ENCODE measurements around the gene SMYD3.
"Not testable (repeated sequence)": the region's sequence is repeated elsewhere in the genome, so short reads cannot be mapped to it uniquely, and the experiment has no call there.

SMYD3 gene

DNA sequence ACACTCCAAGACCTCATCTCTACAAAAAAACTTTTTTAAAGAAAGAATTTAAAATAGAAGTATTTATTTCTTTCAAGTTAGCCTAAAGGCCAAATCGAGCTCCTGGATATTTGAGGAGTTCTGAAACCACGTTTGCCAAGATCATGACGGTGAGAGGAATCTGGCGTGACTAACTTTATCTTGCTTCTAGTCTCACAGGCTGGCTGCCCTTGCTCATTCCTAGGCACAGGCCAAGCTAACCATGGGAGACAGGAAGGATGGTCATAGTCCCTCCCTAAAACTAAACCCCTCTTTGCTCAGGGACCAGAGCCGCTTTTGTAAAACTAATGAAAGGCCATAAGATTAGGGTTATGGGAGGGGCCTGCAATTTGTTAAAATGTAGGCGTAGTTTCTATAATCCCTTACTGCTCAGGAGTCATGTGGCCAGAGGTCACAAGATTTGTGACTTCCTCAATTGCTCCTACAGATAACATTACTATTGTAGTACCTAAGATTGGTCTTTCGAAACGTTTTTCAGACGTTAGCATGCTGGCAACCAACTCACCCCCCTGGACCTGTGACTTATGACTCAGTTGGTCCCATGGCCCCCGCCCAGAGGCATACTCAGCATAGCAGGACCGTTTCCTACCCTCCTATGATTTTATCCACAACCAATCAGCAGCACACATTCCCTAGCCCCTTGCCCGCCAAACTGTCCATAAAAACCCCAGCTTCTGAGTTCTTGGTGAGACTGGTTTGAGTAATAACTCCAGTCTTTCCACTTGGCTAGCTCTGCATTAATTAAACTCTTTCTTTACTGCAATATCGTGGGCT, 425.0 kb downstream of the SMYD3 start:
- DNase-seq, result no peak

DNA sequence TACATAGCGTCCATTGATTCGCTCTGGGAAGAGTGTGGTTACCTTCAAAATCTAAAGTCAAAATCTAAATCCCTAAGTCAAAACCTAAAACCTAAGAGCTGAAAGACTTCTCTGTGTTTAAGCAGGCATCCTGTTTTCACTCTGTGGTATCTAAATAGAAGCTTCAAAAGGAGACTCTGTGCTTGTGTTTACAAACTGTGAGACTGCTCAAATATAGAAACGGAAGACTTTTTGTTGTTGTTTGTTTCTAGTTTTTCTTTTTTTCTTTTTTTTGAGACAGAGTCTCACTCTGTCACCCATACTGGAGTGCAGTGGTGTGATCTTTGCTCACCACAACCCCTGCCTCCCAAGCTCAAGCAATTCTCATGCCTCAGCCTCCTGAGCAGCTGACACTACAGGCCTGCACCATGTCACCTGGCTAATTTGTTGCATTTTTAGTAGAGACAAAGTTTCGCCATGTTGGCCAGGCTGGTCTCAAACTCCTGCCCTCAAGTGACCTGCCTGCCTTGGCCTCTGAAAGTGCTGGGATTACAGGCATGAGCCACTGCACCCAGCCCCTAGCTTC, 425.9 kb downstream of the SMYD3 start:
- no peak for DNase-seq

DNA sequence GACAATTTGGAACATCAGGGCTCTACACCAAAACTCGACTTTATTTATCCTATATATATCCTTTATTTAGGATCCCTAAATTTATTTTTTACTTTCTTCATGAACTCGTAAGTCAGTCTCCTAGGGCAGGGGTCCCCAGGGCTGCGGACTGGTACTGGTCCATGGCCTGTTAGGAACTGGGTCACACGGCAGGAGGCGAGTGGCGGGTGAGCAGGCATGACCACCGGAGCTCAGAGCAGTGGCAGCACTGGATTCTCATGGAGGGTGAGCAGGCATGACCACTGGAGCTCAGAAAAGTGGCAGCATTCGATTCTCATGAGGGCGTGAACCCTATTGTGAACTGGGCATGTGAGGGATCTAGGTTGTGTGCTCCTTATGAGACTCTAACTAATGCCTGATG, 427.0 kb downstream of the SMYD3 start:
- no peak for DNase-seq

DNA sequence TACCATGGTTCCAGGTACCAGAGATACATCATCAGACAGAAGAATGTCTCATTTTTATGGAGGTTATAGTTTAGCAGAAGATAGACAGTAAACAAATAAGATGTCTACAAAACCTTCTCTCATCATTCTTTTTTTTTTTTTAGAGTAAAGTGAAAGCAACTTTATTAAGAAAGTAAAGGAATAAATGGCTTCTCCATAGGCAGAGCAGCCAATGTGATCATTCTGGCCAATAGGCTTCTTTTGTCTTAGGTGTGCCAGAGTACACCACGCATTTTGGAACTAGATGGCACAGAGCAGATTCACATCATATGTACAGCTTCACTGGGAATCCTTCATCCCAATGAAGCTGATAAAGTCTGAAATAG, 428.2 kb downstream of the SMYD3 start:
- DNase-seq, result no peak

DNA sequence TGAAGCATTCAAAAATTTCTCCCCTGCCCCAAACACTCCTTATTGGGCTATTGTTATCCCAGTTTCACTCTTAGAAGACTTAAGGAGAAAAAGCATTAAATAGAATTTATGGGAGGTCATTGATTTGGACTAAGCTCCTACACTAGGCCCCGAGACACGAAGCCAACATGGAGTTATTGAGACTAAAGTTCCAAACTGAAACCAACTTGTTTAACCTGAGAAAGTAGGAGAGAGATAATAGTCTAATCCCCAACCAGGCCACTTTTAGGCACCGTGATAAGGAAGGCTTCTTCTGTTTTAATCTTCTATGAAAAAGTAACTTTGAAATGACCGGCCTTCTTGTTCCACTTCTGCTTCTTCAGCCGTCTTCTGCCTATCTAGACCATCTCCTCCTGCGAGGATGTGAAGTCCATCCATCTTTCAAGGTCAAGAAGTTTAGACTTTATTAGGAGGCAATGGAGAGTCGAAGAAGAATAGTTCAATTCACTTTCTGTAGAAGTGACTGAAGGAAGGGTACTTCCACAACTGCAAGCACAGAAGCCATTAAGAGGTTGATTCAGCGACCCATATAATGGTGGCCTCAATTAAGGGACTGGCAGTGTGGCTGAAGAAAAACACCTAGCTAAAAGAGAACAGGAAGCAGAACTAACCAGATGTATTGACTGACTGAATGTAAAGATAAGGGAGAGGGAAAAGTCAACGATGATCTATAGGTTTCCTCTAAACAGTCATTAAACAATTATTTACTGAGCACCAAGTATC, 428.8 kb downstream of the SMYD3 start:
- no peak for DNase-seq

DNA sequence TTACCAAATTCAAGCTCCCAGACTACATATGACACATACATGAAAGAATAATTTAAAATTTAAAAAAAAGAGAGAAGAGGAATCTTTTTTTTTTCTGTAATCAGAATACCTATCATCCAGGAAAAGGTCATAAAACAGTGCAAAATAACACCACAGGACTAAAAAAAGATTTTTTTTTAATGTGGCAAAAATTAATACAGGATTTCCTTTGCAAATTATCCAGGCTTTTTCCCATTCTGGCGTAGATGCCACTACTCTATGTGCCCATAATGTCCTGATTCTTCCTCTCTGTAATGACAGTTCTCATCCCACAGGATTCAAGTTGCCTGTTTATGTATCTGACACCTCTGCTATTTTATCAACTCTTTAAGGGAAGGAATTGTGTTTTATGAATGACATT, 429.6 kb downstream of the SMYD3 start:
- DNase-seq, result no peak

DNA sequence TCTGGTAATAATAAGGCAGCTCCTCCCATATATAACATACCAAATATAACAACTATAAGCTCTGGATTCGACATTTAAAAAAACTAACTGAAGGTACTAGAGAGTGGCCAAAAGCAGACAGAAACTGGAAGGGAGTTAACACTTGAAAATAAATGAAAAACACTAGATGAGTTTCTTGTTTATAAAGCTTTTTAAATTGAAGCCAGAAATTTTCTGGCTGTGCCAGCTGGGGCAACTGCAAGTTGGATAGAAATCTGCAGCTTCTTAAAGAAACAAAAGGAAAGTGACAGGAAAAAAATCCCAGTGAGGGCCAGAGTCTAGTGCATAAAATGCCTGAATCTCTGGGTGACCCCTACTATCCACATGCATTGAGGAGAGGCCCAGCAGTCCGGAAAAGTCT, 432.7 kb downstream of the SMYD3 start:
- no peak for DNase-seq

DNA sequence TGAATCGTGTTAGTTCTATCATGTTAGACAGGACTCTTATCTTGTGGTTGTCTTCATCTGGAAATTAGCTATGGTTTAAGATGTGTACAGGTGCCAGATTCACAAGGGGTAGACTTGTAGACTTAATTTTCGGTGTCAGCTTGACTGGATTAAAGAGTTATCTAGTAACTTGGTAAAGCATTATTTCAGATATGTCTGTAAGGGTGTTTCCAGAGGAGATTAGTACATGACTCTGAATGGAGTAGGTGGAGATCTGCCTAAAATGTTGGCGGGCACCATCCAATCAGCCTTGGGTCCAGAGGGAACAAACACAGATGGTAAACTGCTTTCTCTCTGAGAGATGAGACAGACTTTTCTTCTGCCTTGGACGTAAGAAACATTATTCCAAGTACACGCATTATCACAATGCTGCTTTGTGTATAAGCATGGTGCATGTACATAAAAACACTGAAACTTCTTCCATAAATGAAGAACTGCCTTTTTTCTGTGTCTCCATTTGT, 434.6 kb downstream of the SMYD3 start:
- no peak for DNase-seq

DNA sequence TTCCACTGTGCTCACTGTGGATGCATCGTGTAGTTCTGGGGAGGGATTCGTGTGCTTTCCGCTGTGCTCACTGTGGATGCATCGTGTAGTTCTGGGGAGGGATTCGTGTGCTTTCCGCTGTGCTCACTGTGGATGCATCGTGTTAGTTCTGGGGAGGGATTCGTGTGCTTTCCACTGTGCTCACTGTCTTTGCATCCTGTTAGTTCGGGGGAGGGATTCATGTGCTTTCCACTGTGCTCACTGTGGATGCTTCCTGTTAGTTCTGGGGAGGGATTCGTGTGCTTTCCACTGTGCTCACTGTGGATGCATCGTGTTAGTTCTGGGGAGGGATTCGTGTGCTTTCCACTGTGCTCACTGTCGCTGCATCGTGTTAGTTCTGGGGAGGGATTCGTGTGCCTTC, 435.1 kb downstream of the SMYD3 start:
- not testable (repeated sequence) for DNase-seq

DNA sequence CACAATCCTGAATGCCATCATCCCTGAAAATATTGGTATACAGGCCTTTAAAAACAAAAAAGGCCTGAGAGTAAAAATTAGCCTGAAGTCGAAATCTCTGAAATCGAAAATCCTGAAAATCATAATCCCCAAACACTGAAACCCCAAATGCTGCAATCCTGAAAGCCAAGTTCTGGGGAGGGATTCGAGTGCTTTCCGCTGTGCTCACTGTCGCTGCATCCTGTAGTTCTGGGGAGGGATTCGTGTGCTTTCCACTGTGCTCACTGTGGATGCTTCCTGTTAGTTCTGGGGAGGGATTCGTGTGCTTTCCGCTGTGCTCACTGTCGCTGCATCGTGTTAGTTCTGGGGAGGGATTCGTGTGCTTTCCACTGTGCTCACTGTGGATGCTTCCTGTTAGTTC, 435.5 kb downstream of the SMYD3 start:
- DNase-seq, result not testable (repeated sequence)

DNA sequence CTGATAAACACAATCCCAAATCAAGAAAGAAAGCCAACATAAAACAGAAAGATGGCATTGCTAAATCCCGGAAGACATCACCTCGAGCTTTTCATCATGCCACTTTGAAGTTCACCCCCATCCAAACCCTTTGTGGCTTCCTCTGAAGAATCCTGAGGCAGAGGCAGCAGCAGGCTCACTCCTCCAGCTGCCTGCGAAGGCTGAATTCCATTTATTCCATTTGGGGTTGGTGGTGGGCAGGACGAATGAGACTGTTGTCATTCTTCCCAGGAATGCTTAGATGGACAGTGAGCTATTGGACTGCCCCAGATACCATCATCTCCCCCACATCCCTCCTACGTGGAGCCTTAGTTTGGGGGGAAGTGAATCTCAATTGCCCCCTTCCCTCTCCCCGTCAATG, 437.5 kb downstream of the SMYD3 start:
- DNase-seq, result peak; percentile 55

DNA sequence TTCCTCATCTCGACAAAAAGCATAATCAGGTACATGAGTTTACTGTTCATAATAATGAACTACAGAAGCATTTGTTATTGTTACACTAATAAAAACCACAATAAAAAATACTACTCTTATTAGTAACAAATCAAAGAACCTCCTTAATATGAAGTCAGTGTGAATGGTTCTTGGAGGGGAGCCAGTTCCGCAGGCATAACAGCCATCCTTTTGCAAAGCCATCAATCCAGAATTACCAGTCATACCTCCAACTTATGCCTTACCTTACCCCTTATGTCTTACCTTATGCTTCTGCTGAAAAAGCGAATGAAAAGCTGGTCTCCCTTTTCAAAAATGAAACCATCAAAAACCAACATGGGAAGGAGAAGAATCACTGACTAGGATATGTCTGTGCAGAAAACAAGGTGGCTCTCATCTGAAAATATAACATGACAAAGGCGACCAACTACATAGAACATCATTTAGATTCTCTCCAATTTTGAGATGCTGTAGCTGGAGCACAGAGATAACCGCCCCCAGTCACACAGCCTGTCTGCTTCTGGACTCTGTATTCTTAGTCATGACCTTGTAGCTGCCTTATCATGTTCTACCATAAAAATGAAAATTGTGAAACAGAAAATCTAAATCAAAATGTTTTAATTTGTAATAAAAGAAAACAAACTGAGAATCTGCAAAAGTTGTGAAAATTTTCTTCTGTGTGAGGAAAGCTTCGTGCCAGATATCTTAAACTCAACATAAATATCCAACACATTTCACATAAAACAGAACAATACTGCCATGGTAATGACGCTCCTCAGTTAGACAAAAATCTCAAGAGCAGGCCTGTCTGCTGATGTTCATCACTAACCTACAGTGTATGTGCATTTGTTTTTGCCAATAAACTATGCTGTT, 438.2 kb downstream of the SMYD3 start:
- DNase-seq, result no peak

DNA sequence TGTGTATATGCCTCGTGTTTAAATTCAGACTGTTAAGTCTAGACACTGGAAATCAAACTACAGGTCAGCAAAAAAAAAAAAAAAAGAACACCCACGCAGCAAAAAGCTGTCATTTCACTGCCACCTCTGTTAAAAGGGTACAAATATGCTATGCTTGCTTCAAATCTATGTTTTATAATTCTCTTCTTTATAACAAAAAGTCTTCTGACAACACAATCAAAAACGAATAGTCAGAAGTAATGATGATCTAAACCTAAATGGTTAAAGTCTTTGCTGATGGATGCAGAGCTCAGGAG, 438.9 kb downstream of the SMYD3 start:
- DNase-seq, result no peak

DNA sequence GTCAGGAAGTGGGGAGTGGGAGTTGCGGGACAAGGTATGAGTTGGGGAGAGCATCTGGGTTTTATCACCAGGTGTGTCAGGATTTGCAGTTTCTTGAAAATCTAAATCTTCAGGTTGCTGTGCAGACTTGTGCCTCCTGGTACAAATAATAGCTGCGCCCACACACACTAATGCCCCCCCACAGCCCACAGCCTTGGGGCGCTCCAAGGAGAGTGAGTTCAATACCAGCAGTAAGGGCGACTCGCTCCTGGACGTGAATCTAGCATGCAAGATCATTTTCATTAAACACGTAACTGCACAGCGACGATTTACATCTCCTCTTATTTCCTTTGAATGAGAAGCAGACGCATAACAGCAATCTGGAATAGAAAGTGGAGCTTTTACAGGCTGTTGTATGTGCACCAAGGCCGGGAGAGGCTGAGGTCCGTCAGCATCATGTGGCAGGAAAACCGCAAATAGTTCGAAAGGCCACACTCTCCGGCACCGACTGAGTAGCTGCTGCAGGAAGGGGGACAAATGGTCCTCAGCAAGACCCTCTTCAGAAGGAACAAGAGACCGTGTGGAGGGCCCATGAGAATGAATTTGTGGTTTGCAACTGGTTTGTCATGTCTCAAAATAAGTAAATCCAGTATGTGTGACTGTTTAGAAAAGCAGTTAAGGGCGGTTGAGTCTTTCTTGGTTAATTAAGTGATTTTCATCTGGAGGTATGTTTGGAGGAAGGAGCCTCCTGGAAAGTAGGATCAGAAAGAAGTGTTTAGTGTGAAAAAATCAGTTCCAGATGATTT, 439.5 kb downstream of the SMYD3 start:
- DNase-seq, result peak; percentile 67

DNA sequence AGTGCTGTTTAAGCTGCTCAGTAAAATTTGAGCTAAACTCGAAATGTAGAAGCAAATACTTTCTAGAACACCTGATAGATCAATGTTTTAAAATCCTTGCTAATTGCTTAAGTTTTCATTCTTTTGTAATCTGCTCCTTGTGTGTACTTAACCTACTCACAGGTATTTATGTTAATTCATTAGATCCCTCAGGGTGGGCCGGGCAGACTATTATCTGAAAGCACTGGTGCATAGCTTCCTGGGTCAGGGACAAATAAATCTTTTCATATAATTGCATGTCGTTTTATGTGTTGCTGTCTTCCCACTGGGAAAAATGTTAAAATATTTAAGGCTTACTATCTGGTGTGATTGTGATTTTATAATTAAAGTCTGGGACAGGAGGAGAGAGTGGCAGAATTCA, 440.5 kb downstream of the SMYD3 start:
- no peak for DNase-seq

DNA sequence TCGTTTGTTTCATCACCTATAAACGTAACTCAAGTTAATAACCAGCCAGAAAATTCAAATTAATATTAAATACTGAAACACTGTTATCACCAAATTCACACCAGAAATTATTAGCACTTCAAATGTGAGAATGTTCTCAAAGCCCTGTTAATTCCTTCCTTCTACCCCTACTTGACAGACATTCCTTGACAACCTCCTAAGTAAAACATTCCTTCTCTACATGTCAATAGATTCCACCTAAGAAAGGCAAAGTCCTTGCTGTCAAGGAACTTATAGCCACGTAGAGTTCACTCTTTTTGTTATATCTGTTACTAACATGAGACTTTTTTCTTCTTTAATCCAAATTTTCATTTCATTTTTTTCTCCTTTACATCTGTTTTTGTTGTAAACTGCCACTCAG, 441.5 kb downstream of the SMYD3 start:
- DNase-seq, result no peak

DNA sequence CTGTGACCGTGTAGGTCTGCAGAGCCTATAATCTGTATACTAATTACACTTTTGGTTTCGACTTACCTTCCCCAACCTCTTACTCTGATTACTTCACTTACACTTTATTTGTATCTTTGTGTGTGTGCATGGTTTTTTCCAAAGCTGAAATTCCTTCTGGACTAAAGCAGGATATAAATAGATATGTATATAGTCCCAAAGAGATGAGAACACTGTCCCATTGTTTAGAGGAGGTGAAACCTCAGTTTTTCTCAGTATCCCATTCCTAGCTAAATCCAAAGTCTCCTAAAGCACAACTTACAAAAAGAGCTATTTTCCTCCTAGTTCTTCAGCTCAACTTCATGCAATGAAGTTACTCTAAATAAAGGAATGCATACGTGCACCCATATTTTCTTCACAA, 442.2 kb downstream of the SMYD3 start:
- DNase-seq, result no peak

DNA sequence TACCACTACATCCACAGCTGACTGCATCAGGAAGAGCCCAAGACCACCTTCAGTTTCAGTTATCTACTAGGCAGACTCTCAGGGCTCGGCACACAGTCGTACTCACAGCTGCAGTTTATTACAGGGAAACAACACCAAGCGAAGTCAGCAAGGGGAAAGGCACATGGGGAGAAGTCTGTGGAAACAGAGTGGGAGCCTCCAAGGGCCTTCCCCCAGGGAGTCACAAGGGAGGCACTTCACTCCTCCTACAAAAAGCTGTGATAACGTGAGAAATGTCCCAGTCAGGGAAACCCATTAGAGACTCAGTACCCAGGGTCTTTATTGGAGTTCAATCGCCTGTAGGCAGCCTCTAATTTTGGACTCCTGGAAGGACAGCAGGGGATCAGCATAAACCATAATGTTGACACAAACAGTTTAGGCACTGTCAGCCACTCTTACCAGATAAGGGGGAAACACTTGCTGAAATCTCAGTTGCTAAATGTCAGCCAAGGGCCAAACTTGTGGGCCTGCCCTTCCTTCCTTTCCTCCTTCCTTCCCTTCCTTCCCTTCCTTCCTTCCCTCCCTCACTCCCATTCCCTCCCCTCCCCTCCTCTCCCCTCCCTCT, 444.0 kb downstream of the SMYD3 start:
- no peak for DNase-seq

DNA sequence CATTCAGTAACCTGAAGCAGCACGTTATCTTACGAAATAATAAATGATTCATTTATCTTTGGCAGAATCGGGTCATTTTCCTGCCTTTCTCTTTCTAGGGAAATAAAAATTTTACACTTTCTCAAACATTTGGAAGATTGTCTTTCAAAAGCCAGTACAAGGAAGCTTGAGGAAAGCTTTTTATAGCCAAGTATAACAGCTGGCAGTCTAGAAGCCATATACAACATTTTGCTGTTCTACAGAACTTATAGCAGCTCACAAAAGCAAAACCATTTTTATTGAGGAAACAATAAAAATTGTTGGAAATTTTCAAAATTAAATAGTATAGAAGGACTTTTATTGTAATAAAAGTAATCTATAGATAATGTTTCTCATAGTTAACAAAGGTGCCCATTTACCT, 448.6 kb downstream of the SMYD3 start:
- no peak for DNase-seq

DNA sequence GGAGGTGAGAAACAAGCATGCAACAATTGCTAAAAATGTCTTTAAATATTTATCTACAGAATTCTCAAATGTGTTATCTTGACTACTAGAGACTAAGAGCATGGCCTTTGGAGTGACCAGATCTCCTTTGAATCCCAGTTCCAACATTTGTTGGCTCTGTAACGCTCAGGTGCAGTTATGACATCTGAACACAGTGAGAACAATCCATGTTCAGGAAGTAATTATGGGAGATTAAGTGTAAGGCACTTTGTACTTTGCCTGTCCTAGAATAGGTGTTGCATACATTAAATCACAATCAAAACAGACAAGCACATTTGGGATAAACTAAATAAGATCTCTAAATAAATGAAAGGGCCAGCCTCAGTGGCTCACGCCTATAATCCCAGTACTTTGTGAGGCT, 454.5 kb downstream of the SMYD3 start:
- no peak for DNase-seq

DNA sequence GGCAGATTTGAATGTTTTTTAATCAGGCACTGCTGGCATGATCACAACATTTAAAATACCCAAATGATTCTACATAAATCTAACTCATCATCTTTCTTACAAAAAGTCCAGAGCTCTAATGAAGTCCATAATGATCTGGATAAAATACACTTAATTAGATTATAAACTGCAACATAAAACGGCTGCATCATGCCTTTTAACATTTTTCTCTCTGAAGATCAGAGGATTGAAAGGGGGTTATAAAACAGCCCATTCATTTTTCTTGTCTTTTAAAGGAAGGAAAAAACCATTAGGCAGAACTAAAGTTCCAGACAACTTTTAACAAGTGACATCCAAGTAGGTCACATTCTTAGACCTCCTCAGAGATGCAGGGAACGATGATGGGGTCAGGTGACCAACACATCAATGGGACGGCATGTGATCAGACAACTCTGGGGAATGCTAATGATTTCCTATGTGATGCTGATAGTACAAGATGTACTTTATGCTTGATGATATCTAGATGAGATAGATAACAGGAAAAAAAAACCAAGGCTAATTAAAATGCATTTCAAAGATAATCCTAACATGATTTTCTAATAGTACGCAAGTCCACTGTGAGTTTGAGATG, 455.1 kb downstream of the SMYD3 start:
- DNase-seq, result no peak

DNA sequence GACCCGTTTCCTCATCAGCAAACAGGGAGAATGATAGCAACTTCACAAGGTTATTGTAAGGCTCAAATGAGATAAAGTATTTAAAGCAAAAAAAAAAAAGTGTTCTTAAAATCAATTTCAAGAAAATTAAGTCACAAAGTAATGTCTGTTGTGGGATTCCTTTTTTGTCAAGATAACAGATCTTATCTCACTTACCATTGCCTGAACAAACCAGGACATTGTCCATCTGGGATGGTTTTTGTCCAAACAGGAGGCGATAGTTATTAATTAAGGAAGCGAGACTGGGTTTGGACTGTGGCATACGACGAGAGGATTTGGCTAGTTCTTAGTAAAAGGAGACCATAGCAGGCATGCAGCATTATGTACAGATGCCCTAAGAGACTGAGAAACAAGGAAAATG, 458.4 kb downstream of the SMYD3 start:
- DNase-seq, result no peak

Measured in islet precursor cell (in vitro differentiated cells).